GM21619 (cell line): ENCODE data around the gene SAXO1.
"Not testable (repeated sequence)": the region's sequence is repeated elsewhere in the genome, so short reads cannot be mapped to it uniquely, and the experiment has no call there.

ENCODE experiments used
- ATAC-seq: cut with Tn5 transposase; IDR thresholded peaks from one replicate; pipeline ENCODE4 v1.9.1; 2021; ENCODE audit not compliant: unreplicated experiment

The SAXO1 gene, protein sequence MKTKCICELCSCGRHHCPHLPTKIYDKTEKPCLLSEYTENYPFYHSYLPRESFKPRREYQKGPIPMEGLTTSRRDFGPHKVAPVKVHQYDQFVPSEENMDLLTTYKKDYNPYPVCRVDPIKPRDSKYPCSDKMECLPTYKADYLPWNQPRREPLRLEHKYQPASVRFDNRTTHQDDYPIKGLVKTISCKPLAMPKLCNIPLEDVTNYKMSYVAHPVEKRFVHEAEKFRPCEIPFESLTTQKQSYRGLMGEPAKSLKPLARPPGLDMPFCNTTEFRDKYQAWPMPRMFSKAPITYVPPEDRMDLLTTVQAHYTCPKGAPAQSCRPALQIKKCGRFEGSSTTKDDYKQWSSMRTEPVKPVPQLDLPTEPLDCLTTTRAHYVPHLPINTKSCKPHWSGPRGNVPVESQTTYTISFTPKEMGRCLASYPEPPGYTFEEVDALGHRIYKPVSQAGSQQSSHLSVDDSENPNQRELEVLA

GRCh38 chr9:19033015-19033414 is at the start of gene SAXO1:
TSS of gene SAXO1 (minus strand) at chr9:19033209. CDS start at chr9:19032908, 301 bp downstream.
- no peak for ATAC-seq

DNA sequence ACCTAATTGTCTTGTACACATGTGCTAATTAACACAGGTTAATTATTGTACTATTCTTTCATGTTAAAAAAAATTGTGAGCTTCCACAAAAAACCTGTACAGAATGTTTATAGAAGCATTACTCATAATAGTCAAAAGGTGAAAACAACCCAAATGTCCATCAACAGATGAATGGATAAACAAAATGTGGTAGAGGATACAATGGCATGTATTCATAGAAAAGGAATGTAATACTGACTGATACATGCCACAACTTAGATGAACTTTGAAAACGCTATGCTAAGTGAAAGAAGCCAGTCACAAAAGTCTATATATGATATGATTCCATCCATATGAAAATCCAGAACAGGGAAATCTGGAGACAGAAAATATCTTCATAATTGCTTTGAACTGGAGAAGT is 41.8 kb upstream of the SAXO1 start:
- ATAC-seq = no peak

GRCh38 chr9:19074229-19074628 is 41.2 kb upstream of the SAXO1 start:
- ATAC-seq = no peak

DNA sequence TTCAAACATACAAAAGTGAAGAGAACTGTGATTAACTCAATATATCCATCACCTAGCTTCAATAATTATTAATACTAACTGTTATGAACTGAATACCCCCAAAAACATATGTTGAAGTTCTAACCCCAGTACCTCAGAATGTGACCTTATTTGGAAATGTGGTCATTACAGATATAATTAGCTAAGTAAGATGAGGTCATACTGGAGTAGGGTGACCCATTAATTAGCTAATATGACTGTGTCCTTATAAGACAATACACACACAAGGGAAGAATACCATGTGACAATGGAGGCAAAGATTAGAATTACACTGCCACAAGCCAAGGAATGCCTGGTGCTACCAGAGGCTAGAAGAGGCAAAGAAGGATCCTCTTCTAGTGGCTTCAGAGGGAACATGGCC is 24.0 kb upstream of the SAXO1 start:
- no peak for ATAC-seq

DNA sequence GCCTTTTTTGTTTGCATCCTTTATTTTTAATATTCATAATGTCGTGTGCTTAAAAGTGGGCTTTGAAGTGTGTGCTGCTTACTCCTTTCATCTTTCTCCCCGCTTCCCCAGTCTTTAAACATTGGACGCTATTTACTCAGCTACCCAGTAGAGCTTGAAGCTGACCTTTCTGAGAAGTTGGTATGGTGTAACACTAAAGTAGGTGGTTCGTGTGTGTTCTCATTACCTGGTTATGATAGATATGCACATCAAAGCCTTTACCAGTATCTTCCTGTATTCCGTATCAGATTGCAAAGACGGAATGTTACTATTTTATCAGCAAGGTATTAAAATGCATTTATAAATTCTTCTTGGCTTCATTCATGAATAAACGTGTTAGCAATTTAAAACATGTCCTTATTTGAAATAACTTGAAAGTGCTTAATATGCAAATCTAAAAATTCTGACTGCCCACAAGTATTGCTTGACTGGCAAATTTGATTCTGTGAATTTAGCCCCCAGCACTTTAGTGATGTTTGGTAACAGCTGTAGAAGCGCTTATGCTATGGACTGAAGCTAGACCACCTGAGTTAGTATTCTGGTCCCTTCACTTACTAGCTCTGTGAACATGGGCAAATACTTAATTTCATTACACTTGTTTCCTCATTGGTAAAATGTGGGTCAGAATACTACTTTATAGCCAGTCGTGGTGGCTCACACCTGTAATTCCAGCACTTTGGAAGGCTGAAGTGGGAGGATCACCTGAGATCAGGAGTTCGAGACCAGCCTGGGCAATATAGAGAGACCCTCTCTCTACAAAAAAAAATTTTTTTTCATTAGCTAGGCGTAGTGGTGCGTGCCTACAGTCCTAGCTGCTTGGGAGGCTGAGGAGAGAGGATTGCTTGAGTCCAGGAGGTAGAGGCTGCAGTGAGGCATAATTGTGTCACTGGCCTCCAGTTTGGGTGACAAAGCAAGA is 17.9 kb upstream of the SAXO1 start:
- ATAC-seq = no peak

- ATAC-seq = no peak
These were observed 17.1 kb upstream of the SAXO1 start for GRCh38 chr9:19049917-19050636.

DNA sequence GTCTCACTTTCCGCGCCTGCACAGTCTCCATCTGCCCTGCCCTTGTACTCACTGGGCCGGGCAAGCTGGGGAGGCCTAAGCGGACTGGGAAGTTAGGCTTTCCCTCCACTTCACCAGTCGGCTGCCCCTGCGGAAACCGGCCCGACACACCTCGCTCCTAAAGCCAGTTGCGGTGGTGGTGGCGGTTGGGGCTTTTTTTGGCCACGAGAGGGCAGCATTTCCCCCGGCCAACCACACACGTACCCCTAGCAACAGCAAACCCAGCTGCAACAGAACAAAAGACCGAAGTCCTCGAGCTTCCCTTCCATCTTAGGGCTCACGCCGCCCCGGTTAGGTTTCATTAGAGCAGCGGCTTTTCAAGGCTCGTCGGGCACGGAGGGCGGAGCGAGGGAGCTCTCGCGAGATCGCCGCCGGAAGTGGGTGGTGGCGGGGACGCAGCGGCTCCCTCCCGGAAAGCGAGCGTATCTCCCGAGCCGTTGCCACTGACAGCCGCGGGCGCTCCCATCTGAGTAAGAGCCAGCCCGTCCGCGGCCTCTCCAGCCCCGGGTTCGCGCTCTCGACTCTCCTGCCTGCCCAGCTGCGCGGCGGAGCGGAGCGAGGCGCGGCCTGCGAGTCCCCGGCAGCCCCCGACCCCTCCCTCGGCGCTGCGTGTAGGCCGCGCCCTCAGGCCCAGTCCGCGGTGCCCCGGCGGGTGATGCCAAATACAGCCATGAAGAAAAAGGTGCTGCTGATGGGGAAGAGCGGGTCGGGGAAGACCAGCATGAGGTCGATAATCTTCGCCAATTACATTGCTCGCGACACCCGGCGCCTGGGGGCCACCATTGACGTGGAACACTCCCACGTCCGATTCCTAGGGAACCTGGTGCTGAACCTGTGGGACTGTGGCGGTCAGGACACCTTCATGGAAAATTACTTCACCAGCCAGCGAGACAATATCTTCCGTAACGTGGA is 16.2 kb upstream of the SAXO1 start, which contains the start of gene RRAGA:
Gene RRAGA (plus strand): TSS at position 462 of the 951 bp plus-strand sequence. CDS start 233 bp downstream, at position 695.
- peak; percentile 89 for ATAC-seq

GRCh38 chr9:19036611-19037010 is 3.6 kb upstream of the SAXO1 start:
- ATAC-seq = no peak

- no peak for ATAC-seq
These were observed 603 bp downstream of the SAXO1 start for GRCh38 chr9:19032406-19032805.

GRCh38 chr9:19030899-19031298 is 2.1 kb downstream of the SAXO1 start:
- ATAC-seq = peak; percentile 63

GRCh38 chr9:19028835-19029451 is 4.1 kb downstream of the SAXO1 start:
- peak; percentile 62 for ATAC-seq

- ATAC-seq = no peak
These were observed 5.2 kb downstream of the SAXO1 start for GRCh38 chr9:19027825-19028224.

DNA sequence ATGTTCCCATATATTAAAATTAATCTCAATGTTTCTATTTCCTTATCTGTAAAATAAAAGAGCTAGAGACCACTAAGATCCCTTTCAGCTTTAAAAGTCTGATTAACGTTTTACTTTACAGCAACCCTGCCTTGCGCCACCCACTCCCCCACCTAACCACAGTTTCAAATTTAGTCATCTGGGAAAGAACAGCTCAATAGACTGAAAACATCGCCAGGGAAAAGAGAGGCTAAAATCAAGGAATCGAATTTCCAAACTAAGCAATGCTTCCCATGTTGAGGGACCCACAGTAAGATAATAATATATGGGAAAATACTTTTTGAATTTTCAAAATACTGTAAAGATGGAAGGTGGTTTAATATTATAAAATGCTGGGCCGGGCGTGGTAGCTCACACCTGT is 6.6 kb downstream of the SAXO1 start:
- no peak for ATAC-seq

GRCh38 chr9:19023078-19023477 is 9.9 kb downstream of the SAXO1 start:
- no peak for ATAC-seq

DNA sequence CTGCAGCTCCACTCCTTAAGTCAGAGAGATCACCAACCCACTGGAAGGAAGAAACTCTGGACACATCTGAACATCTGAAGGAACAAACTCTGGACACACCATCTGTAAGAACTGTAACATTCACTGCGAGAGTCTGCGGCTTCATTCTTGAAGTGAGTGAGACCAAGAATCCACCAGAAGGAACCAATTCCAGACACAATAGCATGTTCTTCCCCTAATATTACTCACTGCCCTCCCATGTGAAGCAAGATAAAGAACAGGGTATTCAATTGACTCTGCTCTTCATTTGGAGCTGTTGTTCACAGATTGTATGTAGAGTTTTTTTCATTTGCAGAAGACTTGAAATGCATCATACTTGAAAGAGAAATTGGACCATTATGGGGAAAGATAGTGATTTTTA is 10.8 kb downstream of the SAXO1 start:
- ATAC-seq = no peak

DNA sequence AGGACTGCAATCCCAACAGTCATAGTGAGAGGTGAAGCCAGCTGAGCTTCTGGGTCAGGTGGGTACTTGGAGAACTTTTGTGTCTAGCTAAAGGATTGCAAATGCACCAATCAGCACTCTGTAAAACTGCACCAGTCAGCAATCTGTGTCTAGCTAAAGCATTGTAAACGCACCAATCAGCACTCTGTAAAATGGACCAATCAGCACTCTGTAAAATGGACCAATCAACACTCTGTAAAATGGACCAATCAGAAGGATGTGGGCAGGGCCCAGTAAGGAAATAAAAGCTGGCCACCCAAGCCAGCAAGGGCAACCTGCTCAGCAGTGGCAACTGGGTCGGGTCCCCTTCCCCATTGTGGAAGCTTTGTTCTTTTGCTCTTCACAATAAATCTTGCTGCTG is 11.4 kb downstream of the SAXO1 start:
- ATAC-seq = not testable (repeated sequence)

- no peak for ATAC-seq
These were observed 12.0 kb downstream of the SAXO1 start for GRCh38 chr9:19020886-19021455.

- no peak for ATAC-seq
These were observed 14.8 kb downstream of the SAXO1 start for GRCh38 chr9:19018201-19018600.

GRCh38 chr9:19009391-19009965 is 23.5 kb downstream of the SAXO1 start:
- no peak for ATAC-seq
